ENCODE measurements around the gene SURF1.
A peak's percentile ranks its signal among the peaks of the same experiment; 100 is the strongest.

The SURF1 gene

DNA sequence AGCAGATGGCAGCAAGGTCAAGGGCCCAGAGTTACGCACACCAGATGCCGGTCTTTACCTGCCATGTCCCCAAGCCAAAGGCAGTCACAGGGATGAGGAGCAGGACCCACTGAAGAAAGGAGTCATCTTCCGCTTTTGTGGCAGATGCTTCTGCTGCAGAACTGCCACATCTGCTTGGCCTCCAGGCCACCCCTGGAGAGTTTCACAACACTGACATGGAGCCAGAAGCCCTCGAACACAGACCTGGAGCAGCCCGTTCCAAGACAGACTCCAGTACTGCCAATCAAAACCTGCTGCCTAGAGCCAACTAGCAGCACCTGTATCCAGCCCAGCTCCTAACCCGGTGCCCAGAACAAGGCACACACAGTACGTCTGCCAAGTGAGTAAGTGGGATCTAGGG, 1.5 kb downstream of the SURF1 start:
- Mint-ChIP-seq H3K4me1 (peaks cover 40% of the 10 kb centered on the region), H3K9me3 (no peaks in the 10 kb centered on the region), H3K27me3 (no peaks in the 10 kb centered on the region), H3K36me3 (ENCODE audit: insufficient read depth) (peaks cover 41% of the 10 kb centered on the region), H3K27ac (ENCODE audit: low read depth) (no peak overlapping the region), H3K4me3 (peak overlapping the region; percentile 50)
- no peak for DNase-seq (ENCODE audit: low spot score in 2 of 2)
- ATAC-seq (replicated peaks; ENCODE audit: extremely low read depth, poor library complexity, severe bottlenecking) = no peak

DNA sequence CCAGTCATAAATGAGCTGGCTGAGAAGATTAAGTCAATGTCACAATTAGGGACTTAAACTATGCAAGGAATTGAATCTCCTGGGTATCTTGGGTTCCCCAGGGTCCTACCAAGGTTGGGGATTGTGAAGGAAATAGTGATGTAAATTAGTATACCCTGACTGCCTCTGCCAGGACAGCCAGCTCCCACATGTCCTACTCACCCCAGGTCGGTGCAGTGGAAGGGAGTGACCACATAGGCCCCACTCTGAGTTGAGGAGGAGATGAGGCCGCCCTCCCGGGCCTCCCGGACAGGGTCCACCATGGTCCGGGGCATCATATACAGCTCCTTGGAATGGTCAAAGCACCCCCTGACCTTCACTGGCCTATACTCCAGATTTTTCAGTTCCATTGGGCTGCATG, 2.7 kb downstream of the SURF1 start:
- Mint-ChIP-seq H3K4me3 (no peak overlapping the region), H3K36me3 (ENCODE audit: insufficient read depth) (peaks cover 50% of the 10 kb centered on the region), H3K27ac (ENCODE audit: low read depth) (peak overlapping the region; percentile 89), H3K27me3 (no peaks in the 10 kb centered on the region), H3K9me3 (no peaks in the 10 kb centered on the region), H3K4me1 (peaks cover 42% of the 10 kb centered on the region)
- DNase-seq (ENCODE audit: low spot score in 2 of 2) (no peak), ATAC-seq (replicated peaks; ENCODE audit: extremely low read depth, poor library complexity, severe bottlenecking) (no peak)

DNA sequence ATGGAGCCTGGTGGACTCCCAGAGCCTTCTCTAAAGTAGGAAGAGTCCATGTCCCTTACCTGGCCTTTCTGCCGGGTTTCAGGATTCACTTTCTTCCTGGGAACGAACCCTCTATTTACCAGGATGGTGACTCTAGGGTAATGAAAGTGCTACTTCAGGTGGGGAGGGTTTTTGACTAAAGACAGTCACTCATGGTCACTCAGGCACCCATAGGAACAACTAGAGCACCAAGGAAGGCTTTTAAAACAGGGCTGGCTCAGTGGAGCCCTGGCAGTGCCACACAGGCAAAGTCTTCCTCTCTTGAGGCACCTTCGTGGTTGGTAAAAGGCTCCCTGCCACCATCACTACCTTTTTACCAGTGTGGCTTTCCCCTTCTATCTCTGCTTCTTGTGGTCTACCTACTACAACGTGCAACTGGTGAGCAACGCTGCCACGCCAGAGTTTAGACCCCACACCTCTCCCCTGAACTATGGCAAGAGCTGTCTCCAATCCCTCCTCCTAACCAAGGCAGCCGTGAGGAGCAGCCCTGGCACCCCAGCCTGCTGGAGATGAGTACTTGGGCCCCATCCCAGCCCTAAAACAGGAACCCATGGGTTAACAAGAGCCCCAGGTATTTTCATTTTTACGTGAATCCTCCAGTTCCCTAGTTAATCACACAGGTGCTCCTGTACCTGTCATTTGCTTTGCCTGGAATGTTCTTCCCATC, 3.5 kb downstream of the SURF1 start:
- peak overlapping the region; percentile 89 for H3K27ac Mint-ChIP-seq (ENCODE audit: low read depth)
- ATAC-seq (replicated peaks; ENCODE audit: extremely low read depth, poor library complexity, severe bottlenecking) (no peak), DNase-seq (ENCODE audit: low spot score in 2 of 2) (no peak)
- H3K27me3 Mint-ChIP-seq = no peaks in the 10 kb centered on the region
- H3K36me3 Mint-ChIP-seq (ENCODE audit: insufficient read depth) = peaks cover 55% of the 10 kb centered on the region
- H3K4me1 Mint-ChIP-seq = peaks cover 42% of the 10 kb centered on the region
- H3K9me3 Mint-ChIP-seq = no peaks in the 10 kb centered on the region
- no peak overlapping the region for H3K4me3 Mint-ChIP-seq

DNA sequence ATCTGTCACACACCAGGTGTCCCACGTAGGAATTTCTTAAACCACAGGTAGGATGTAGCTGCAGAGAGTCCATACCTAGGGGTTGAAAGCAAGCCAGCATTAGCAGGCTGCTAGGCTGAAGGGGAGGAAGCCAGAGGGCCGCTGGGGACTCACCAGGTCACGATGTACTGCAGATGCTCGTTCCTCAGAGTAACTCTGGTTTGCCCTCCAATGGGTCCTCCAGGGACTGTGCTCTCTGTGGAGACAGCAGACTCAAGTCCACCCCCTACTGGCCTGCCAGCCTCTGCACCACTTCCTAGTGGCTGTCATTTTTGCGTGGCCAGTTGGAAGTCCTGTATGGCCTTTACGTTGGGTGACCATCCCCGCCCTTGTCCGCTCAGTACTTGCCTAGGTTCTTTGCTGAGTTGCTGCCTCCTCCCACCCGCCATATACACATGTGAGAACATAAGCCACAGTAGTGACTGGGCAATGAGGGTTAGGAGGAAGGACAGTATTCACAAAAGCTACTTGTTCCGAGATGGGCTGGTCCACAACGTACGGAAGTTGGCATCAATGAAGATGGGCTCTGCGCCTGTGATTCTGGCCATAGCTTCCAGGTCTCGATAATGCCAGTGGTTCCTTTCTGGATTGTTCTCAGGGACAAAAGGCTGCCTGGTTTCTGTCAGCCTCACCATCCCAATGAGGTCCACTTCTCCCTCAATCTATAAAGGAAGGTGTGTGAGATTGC, 4.2 kb downstream of the SURF1 start:
- DNase-seq (ENCODE audit: low spot score in 2 of 2) (no peak), ATAC-seq (replicated peaks; ENCODE audit: extremely low read depth, poor library complexity, severe bottlenecking) (no peak)
- Mint-ChIP-seq H3K27ac (ENCODE audit: low read depth) (no peak overlapping the region), H3K9me3 (no peaks in the 10 kb centered on the region), H3K4me1 (peaks cover 38% of the 10 kb centered on the region), H3K36me3 (ENCODE audit: insufficient read depth) (peaks cover 52% of the 10 kb centered on the region), H3K27me3 (no peaks in the 10 kb centered on the region), H3K4me3 (no peak overlapping the region)

DNA sequence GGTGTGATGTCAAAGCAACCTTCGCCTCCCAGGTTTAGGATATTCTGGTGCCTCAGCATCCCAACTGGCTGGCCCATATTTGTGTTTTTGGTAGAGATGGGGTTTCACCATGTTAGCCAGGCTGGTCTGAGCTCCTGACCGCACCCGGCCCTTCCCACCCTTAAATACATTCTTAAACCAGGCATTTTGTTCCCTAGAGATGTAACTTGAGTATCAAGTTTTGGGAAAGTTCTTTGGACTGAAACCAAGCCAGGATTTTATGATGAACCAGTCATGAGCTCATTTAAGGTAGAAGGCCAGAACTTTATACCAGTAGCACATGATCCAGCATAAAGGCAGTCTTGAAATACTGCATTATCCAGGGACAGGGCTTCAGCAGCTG, 4.8 kb downstream of the SURF1 start:
- Mint-ChIP-seq H3K4me1 (peaks cover 43% of the 10 kb centered on the region), H3K27me3 (no peaks in the 10 kb centered on the region), H3K36me3 (ENCODE audit: insufficient read depth) (peaks cover 52% of the 10 kb centered on the region), H3K27ac (ENCODE audit: low read depth) (no peak overlapping the region), H3K9me3 (no peaks in the 10 kb centered on the region), H3K4me3 (no peak overlapping the region)
- DNase-seq (ENCODE audit: low spot score in 2 of 2) (no peak), ATAC-seq (replicated peaks; ENCODE audit: extremely low read depth, poor library complexity, severe bottlenecking) (no peak)

DNA sequence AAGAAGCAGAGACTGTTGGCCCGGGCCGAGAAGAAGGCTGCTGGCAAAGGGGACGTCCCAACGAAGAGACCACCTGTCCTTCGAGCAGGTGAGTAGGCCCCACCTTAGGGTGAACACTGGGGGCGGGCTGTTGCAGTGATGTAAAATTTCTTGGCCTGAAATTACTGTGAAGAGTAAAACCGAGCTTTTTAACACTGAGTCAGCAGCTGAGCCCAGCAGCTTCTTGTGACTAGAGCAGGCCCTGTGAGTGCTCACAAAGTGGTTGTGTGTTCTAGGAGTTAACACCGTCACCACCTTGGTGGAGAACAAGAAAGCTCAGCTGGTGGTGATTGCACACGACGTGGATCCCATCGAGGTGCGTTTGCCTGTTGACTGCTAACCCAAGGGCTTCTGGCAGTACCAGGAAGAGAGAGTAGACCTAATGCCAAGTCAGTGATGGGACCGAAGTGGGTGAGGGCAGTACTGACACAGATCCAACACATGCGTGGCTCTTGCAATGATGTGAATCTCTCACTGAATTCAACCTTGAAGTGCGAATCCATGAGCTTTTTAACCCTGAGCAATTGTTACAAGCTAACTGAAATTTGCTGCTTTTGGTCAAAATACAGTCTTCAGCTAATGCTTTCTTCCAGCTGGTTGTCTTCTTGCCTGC, 6.2 kb downstream of the SURF1 start:
- DNase-seq (ENCODE audit: low spot score in 2 of 2) (no peak), ATAC-seq (replicated peaks; ENCODE audit: extremely low read depth, poor library complexity, severe bottlenecking) (no peak)
- Mint-ChIP-seq H3K27ac (ENCODE audit: low read depth) (no peak overlapping the region), H3K27me3 (no peaks in the 10 kb centered on the region), H3K36me3 (ENCODE audit: insufficient read depth) (peaks cover 52% of the 10 kb centered on the region), H3K4me3 (peak overlapping the region; percentile 92), H3K4me1 (peaks cover 49% of the 10 kb centered on the region), H3K9me3 (no peaks in the 10 kb centered on the region)

DNA sequence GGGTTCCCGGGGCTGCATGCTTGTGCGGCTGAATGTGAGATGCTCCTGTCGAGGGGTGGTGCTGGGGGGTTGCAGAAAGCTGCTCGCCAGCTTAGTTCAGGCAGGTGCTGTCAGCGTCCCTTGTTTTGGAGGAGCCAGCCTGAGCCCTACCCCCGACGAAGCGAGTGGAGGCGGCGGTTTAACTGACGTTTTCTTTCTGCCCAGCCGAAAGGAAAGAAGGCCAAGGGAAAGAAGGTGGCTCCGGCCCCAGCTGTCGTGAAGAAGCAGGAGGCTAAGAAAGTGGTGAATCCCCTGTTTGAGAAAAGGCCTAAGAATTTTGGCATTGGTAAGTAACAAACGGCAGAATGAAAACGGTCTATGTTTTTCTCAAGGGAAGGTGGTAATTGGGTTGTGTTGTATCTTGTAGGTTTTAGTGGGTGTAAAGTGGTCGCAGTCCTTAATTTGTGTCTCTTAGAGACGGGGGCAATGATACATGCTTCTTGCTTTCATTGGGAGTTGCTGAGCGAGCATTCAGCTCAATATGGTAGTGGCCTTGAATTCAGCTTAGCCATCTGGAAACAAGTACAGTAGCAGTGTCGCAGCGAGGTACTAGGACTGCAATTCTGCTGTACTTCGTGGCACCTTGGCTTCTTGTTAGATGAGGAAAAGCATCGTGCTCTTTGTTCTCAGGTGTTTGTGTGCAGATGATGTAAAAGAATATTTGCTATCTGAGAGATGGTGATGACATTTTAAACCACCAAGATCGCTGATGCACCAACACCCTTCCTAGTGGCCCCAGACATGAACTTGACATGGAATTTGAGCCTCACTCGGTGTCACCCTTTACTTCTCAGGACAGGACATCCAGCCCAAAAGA, 7.3 kb downstream of the SURF1 start:
- peak overlapping the region; percentile 92 for H3K4me3 Mint-ChIP-seq
- no peaks in the 10 kb centered on the region for H3K9me3 Mint-ChIP-seq
- peak overlapping the region; percentile 96 for H3K27ac Mint-ChIP-seq (ENCODE audit: low read depth)
- H3K4me1 Mint-ChIP-seq = peaks cover 49% of the 10 kb centered on the region
- no peak for DNase-seq (ENCODE audit: low spot score in 2 of 2)
- peak; percentile 3 for ATAC-seq (replicated peaks; ENCODE audit: extremely low read depth, poor library complexity, severe bottlenecking)
- H3K36me3 Mint-ChIP-seq (ENCODE audit: insufficient read depth) = peaks cover 58% of the 10 kb centered on the region
- H3K27me3 Mint-ChIP-seq = no peaks in the 10 kb centered on the region

DNA sequence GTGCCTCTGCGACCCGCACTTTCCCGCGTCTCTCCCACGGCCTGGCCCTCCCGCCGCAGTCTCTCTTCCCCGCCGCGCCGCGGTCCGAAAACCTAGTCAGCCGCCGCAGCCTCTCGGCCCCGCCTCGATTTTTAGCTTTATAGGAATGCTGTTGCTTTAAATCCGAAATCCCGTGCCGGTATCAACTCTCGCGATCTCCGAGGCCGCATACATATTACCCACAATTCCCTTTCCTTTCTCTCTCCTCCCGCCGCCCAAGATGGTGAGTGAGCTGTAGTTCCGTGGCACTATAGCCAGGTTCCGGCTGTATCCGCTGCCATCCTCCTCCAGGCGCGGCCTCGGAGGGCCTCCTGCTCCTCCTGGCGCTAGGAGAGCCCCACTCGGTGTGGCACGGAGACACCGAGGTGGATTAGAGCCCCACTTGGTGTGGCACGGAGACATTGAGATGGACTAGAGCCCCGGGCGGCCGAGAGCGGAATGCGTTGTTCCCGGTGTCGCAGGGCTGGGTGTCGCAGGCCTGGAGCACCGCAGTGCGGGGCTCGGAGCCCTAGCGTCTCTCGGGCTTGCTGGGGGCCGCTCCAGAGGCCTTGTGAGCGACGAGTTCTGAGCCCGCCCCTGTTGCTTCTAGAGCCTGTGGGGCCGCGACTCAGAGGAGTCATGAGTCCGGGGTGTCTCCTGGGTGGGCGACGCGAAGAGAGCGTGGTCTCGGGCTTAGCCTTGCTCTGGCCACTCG, 8.1 kb downstream of the SURF1 start, which contains the start of the genes MED22 and RPL7A:
TSS of gene MED22 (minus strand) at position 147 of the 733 bp plus-strand sequence. CDS start 1,469 bp downstream, outside the sequence.
TSS of gene RPL7A (plus strand) at position 234 of the 733 bp plus-strand sequence. CDS start at position 260, 26 bp downstream.
- H3K27me3 Mint-ChIP-seq = no peaks in the 10 kb centered on the region
- peak within 1 kb of the TSS; percentile 92 for H3K4me3 Mint-ChIP-seq
- peak; percentile 80 to 88 for DNase-seq (ENCODE audit: low spot score in 2 of 2)
- peak within 1 kb of the TSS; percentile 96 for H3K27ac Mint-ChIP-seq (ENCODE audit: low read depth)
- peak; percentile 90 for ATAC-seq (replicated peaks; ENCODE audit: extremely low read depth, poor library complexity, severe bottlenecking)
- H3K36me3 Mint-ChIP-seq (ENCODE audit: insufficient read depth) = peaks cover 59% of the 10 kb centered on the region
- H3K9me3 Mint-ChIP-seq = no peaks in the 10 kb centered on the region
- H3K4me1 Mint-ChIP-seq = peaks cover 46% of the 10 kb centered on the region

DNA sequence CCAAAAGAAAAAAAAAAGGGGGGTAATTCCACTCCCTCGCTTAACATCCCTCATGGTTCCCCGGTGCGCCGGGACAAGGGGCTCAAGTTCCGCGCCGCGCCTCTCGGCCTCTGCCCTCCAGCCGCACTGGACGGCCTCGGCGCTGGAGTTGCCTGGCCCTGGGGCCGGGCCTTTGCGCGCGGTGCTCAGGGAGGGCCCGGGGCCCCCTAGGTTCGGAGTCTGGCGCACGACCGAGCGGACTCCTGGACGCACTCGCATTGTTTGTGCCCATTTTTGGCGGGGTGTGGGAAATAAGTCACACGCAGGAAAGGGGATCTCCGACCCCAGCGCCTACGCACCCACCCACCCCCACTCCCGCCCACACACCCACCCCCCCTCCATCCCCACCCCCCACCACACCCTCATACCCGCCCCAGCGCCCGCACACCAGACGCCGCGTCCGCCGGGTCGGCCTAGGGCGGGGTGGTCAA, 8.7 kb downstream of the SURF1 start:
- Mint-ChIP-seq H3K4me3 (peak overlapping the region; percentile 92), H3K4me1 (peaks cover 41% of the 10 kb centered on the region), H3K27me3 (no peaks in the 10 kb centered on the region), H3K27ac (ENCODE audit: low read depth) (peak overlapping the region; percentile 96), H3K36me3 (ENCODE audit: insufficient read depth) (peaks cover 59% of the 10 kb centered on the region), H3K9me3 (no peaks in the 10 kb centered on the region)
- ATAC-seq (replicated peaks; ENCODE audit: extremely low read depth, poor library complexity, severe bottlenecking) (peak; percentile 44), DNase-seq (ENCODE audit: low spot score in 2 of 2) (no peak)

DNA sequence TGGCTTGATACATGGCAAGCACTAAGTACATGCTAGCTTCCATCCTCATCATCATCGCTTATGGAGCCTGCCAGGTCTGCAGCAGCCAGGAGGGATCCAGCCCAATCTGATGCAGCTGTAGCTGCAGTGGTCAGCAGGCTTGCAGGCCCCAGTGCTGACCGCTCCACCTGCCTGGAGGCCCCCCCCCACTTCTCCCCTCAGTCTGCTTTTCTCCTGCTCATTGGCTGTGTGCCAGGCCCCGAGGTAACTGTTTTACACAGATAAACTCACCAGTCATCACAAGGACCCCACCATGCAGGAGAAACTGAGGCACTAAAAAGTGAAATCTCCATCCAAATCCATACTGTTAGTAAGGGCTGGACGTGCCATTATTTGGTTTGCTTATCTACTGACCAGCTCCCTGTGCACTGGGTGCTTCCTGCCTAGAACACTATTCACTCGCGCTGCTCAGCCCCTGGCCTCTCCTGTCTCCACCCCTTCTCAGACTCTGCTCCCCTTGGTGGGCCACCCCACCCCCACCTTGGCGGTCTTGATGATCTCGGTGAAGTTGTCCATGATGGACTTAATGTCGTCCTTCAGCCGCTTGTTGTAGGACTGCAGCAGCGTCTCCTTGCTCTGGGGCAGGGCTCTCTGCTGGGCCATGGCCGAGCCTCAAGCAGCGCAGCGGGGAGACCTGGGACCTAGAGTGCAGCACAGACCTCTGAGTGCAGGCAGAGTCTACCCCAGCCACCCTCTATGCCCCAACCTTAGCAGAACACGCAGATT, 10.1 kb downstream of the SURF1 start:
- Mint-ChIP-seq H3K27ac (ENCODE audit: low read depth) (no peak overlapping the region), H3K27me3 (no peaks in the 10 kb centered on the region), H3K9me3 (no peaks in the 10 kb centered on the region), H3K4me3 (peak overlapping the region; percentile 92), H3K4me1 (peaks cover 52% of the 10 kb centered on the region), H3K36me3 (ENCODE audit: insufficient read depth) (peaks cover 49% of the 10 kb centered on the region)
- no peak for DNase-seq (ENCODE audit: low spot score in 2 of 2)
- no peak for ATAC-seq (replicated peaks; ENCODE audit: extremely low read depth, poor library complexity, severe bottlenecking)

DNA sequence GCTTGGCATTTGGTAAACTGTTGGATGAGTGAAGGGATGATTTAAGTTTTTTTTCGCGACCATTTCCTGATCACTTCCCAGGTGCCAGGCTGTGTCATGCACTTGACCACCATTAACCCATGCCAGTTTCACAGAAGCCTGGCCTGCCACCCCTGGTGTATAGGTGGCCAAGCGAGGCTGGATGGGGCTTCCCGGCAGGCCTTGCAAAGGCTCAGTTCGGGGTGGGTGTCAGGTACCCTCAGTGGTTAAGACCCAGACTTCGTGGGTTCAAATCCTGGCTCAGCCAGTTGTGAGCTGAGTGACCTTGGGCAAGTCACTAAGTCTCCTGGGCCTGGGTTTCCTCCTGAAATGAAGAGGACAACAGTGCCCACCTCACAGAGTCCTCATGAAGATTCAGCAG, 10.7 kb downstream of the SURF1 start:
- no peak for DNase-seq (ENCODE audit: low spot score in 2 of 2)
- Mint-ChIP-seq H3K27me3 (no peaks in the 10 kb centered on the region), H3K27ac (ENCODE audit: low read depth) (no peak overlapping the region), H3K4me3 (no peak overlapping the region), H3K9me3 (no peaks in the 10 kb centered on the region), H3K4me1 (peaks cover 55% of the 10 kb centered on the region), H3K36me3 (ENCODE audit: insufficient read depth) (peaks cover 43% of the 10 kb centered on the region)
- no peak for ATAC-seq (replicated peaks; ENCODE audit: extremely low read depth, poor library complexity, severe bottlenecking)
